Inflammatory macrophage treated with lipopolysaccharide for 1 hour (primary cell): ENCODE data around the gene LCA5L.

Experiments used
- DNase-seq, 2 donors: peaks; one replicate each; pipeline ENCODE4 v3.0.0-alpha.2; 2020 to 2022

LCA5L gene

GRCh38 chr21:39445321-39446269, at the start of gene LCA5L:
Gene LCA5L (minus strand): TSS chr21:39445778. CDS start chr21:39428493, 17,285 bp downstream.
- DNase-seq: peak; percentile 85 to 96

- DNase-seq: no peak
These were observed 43.9 kb upstream of the LCA5L start for GRCh38 chr21:39489380-39489924.

GRCh38 chr21:39484711-39485276, 39.2 kb upstream of the LCA5L start:
- DNase-seq: no peak

- no peak for DNase-seq
These were observed 38.3 kb upstream of the LCA5L start for GRCh38 chr21:39483917-39484316.

GRCh38 chr21:39481886-39482285, 36.3 kb upstream of the LCA5L start:
- DNase-seq: no peak

- DNase-seq: no peak
These were observed 34.7 kb upstream of the LCA5L start for GRCh38 chr21:39480271-39480670.

- DNase-seq: no peak
These were observed 34.2 kb upstream of the LCA5L start for GRCh38 chr21:39479814-39480182.

- DNase-seq: no peak
These were observed 33.7 kb upstream of the LCA5L start for GRCh38 chr21:39479164-39479813.

- DNase-seq: no peak
These were observed 29.0 kb upstream of the LCA5L start for GRCh38 chr21:39474611-39475010.

- no peak for DNase-seq
These were observed 27.2 kb upstream of the LCA5L start for GRCh38 chr21:39472786-39473185.

- no peak for DNase-seq
These were observed 26.0 kb upstream of the LCA5L start for GRCh38 chr21:39471598-39471997.

- DNase-seq: no peak
These were observed 23.0 kb upstream of the LCA5L start for GRCh38 chr21:39468559-39468958.

- no peak for DNase-seq
These were observed 22.2 kb upstream of the LCA5L start for GRCh38 chr21:39467746-39468145.

- DNase-seq: no peak
These were observed 21.0 kb upstream of the LCA5L start for GRCh38 chr21:39466584-39466983.

- DNase-seq: no peak
These were observed 17.7 kb upstream of the LCA5L start for GRCh38 chr21:39463308-39463707.

- no peak for DNase-seq
These were observed 15.8 kb upstream of the LCA5L start for GRCh38 chr21:39461419-39461818.

- DNase-seq: no peak
These were observed 11.1 kb upstream of the LCA5L start for GRCh38 chr21:39456665-39457064.

GRCh38 chr21:39454949-39455668, 9.5 kb upstream of the LCA5L start:
- DNase-seq: no peak

- peak in 1 of 2 donors; percentile 9 for DNase-seq
These were observed 8.1 kb upstream of the LCA5L start for GRCh38 chr21:39453571-39454179.

GRCh38 chr21:39452970-39453342, 7.4 kb upstream of the LCA5L start:
- no peak for DNase-seq

- no peak for DNase-seq
These were observed 6.8 kb upstream of the LCA5L start for GRCh38 chr21:39452207-39452969.
